ENCODE data around the gene TBC1D22A.

- TF ChIP-seq CTCF (IDR thresholded peaks at IDR 0.05) (no peak), POLR2A (IDR thresholded peaks at IDR 0.05) (no peak), EP300 (IDR thresholded peaks at IDR 0.05; ENCODE audit: low read depth) (no peak), POLR2AphosphoS5 (IDR thresholded peaks at IDR 0.05) (no peak)
These were observed 389.0 kb downstream of the TBC1D22A start for GRCh38 chr22:47151490-47151889.

Data from transverse colon (tissue), 4 donors.